HG03159 (cell line): ENCODE data around the gene RAB11FIP3.
A peak's percentile ranks its signal among the peaks of the same experiment; 100 is the strongest.

Experiments used
- ATAC-seq: cut with Tn5 transposase; IDR thresholded peaks from one replicate; pipeline ENCODE4 v1.9.1; 2021; ENCODE audit warnings: mild to moderate bottlenecking, moderate library complexity; ENCODE audit not compliant: unreplicated experiment

RAB11FIP3 gene

GRCh38 chr16:527015-527903 lies 101.8 kb downstream of the RAB11FIP3 start, which contains the start of gene CAPN15:
Gene CAPN15 (plus strand): TSS chr16:527712. CDS start chr16:546839, 19,127 bp downstream.
- peak; percentile 61 for ATAC-seq

- no peak for ATAC-seq
Observed at GRCh38 chr16:528111-529011, 102.9 kb downstream of the RAB11FIP3 start.

- no peak for ATAC-seq
Observed at GRCh38 chr16:529012-529575, 103.6 kb downstream of the RAB11FIP3 start.

- ATAC-seq = no peak
Observed at GRCh38 chr16:530111-530817, 104.8 kb downstream of the RAB11FIP3 start.

- ATAC-seq = no peak
Observed at GRCh38 chr16:531494-532125, 106.2 kb downstream of the RAB11FIP3 start.

- no peak for ATAC-seq
Observed at GRCh38 chr16:533391-534123, 108.1 kb downstream of the RAB11FIP3 start.

- no peak for ATAC-seq
Observed at GRCh38 chr16:534135-534534, 108.7 kb downstream of the RAB11FIP3 start.

- ATAC-seq = no peak
Observed at GRCh38 chr16:534856-535445, 109.5 kb downstream of the RAB11FIP3 start.

- ATAC-seq = no peak
Observed at GRCh38 chr16:535446-536405, 110.3 kb downstream of the RAB11FIP3 start.

- no peak for ATAC-seq
Observed at GRCh38 chr16:536746-537145, 111.3 kb downstream of the RAB11FIP3 start.

GRCh38 chr16:537415-538335 lies 112.2 kb downstream of the RAB11FIP3 start:
- ATAC-seq = no peak

- ATAC-seq = no peak
Observed at GRCh38 chr16:539901-540530, 114.6 kb downstream of the RAB11FIP3 start.

- ATAC-seq = no peak
Observed at GRCh38 chr16:540645-541340, 115.3 kb downstream of the RAB11FIP3 start.

GRCh38 chr16:543301-544164 lies 118.1 kb downstream of the RAB11FIP3 start:
- ATAC-seq = no peak

- no peak for ATAC-seq
Observed at GRCh38 chr16:544517-544916, 119.1 kb downstream of the RAB11FIP3 start.
